GM12878 (cell line): ENCODE measurements around the gene RPL38. TPM values are rescaled to one million over a fixed set of nuclear protein-coding genes. Genes with fewer than 3 reads are reported as not detected.

Experiments used
- ESRRA ChIP-seq: IDR thresholded peaks from 2 replicates; pipeline ENCODE4 v1.6.1; 2012; ENCODE audit warnings: mild to moderate bottlenecking, low read length, improper control_type of control experiment
- GATAD2B ChIP-seq: fragments of 450-650 bp; conservative IDR thresholded peaks from 2 replicates; pipeline ENCODE4 v1.6.1; 2017; ENCODE audit warnings: low read depth, mild to moderate bottlenecking, moderate library complexity
- IKZF1 ChIP-seq: fragments of 450-650 bp; conservative IDR thresholded peaks from 2 replicates; pipeline ENCODE4 v1.6.1; 2017; ENCODE audit warnings: antibody characterized with exemption, mild to moderate bottlenecking
- IRF4 ChIP-seq: IDR thresholded peaks from 2 replicates; pipeline ENCODE4 v1.6.1; 2011; ENCODE audit warnings: low read depth, low read length
- RELB ChIP-seq: fragments of 450-650 bp; IDR thresholded peaks from 2 replicates; pipeline ENCODE4 v1.6.1; 2017; ENCODE audit warnings: low read depth, mild to moderate bottlenecking, moderate library complexity
- SMC3 ChIP-seq: IDR thresholded peaks from 2 replicates; pipeline ENCODE4 v1.6.1; 2011; ENCODE audit warnings: low read length, improper control_type of control experiment, borderline replicate concordance
- polyA plus RNA-seq, 11 experiments: library from polyadenylated mRNA; depleted of rRNA in 4 of 11; unstranded in 6 of 11; stranded (reverse) in 5 of 11; fragments of >200 nt; fragmentation: Nextera tagmentation in 4 of 11; fragmentation: Illumina TruSeq in 1 of 11; extraction: Ambion mirVana in 4 of 11; extraction: Trizol in 1 of 11; gene quantifications; 1 replicate in 1 of 11; 2 replicates in 10 of 11; pipeline versions ENCODE4 v1.2.1 to v1.2.3, GENCODE V29; 2011 to 2016; ENCODE audit warnings: inconsistent platforms in 2 of 11, missing spikeins in 2 of 11, low read depth in 1 of 11
- total RNA-seq, 4 experiments: library from RNA; depleted of rRNA in 3 of 4; stranded (reverse); fragments of >200 nt in 3 of 4; fragmentation: Illumina TruSeq in 1 of 4; extraction: Trizol in 1 of 4; gene quantifications; 2 replicates each; pipeline versions ENCODE4 v1.2.1 to v1.2.3, GENCODE V29; 2013 to 2021
- TF ChIP-seq, protein P1 (sequence below): IDR thresholded peaks from 2 replicates; pipeline ENCODE4 v1.6.1; 2012; ENCODE audit warnings: low read length, inconsistent platforms
- TF ChIP-seq, protein P2 (sequence below): fragments of 150-350 bp; IDR thresholded peaks from 2 replicates; pipeline ENCODE4 v1.6.1; 2016; ENCODE audit warnings: low read depth, low read length

Gene RPL38
- total and polyA plus RNA-seq, 10 of the 15 experiments (the other 5 are each of a cell fraction or from before 2014, with no cell fraction given) = 1,318 to 4,938 (median 2,673) TPM

- TF ChIP-seq IKZF1 (no peak), ESRRA (no peak), IRF4 (no peak), GATAD2B (no peak), RELB (no peak), SMC3 (no peak)
- TF ChIP-seq, protein P1, sequence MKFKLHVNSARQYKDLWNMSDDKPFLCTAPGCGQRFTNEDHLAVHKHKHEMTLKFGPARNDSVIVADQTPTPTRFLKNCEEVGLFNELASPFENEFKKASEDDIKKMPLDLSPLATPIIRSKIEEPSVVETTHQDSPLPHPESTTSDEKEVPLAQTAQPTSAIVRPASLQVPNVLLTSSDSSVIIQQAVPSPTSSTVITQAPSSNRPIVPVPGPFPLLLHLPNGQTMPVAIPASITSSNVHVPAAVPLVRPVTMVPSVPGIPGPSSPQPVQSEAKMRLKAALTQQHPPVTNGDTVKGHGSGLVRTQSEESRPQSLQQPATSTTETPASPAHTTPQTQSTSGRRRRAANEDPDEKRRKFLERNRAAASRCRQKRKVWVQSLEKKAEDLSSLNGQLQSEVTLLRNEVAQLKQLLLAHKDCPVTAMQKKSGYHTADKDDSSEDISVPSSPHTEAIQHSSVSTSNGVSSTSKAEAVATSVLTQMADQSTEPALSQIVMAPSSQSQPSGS = no peak
- TF ChIP-seq, protein P2, sequence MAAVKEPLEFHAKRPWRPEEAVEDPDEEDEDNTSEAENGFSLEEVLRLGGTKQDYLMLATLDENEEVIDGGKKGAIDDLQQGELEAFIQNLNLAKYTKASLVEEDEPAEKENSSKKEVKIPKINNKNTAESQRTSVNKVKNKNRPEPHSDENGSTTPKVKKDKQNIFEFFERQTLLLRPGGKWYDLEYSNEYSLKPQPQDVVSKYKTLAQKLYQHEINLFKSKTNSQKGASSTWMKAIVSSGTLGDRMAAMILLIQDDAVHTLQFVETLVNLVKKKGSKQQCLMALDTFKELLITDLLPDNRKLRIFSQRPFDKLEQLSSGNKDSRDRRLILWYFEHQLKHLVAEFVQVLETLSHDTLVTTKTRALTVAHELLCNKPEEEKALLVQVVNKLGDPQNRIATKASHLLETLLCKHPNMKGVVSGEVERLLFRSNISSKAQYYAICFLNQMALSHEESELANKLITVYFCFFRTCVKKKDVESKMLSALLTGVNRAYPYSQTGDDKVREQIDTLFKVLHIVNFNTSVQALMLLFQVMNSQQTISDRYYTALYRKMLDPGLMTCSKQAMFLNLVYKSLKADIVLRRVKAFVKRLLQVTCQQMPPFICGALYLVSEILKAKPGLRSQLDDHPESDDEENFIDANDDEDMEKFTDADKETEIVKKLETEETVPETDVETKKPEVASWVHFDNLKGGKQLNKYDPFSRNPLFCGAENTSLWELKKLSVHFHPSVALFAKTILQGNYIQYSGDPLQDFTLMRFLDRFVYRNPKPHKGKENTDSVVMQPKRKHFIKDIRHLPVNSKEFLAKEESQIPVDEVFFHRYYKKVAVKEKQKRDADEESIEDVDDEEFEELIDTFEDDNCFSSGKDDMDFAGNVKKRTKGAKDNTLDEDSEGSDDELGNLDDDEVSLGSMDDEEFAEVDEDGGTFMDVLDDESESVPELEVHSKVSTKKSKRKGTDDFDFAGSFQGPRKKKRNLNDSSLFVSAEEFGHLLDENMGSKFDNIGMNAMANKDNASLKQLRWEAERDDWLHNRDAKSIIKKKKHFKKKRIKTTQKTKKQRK = no peak
Measured at GRCh38 chr17:74224959-74225725, 21.7 kb downstream of the RPL38 start (continued).
